NCI-H2029 treated with DMSO at 0.1 percent for 48 hours (cell line): ENCODE results near the gene TMEM266.

Experiments used
- DNase-seq: peaks from one replicate; lab custom pipeline; 2025; lab: John Stamatoyannopoulos, UW

TMEM266 gene

DNA sequence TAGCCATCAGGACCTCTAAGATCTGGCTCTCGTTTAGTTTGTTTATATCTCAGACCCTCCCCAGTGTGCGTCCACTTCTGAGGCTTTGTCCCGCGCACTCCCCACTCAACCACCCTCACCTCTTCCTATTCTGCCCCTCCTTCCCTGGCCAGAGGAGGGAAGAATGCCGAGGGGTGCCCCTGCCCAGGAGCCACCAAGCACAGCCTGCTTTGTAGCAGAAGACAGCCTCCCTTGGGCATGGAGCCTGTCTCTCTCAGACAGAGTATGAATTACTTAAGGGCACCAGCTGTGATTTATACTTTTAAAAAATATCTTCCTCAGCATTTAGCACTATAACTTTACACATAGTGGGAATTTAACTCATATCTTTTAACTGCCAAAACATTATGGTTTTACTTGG, 6.0 kb downstream of the TMEM266 start:
- DNase-seq: no peak

DNA sequence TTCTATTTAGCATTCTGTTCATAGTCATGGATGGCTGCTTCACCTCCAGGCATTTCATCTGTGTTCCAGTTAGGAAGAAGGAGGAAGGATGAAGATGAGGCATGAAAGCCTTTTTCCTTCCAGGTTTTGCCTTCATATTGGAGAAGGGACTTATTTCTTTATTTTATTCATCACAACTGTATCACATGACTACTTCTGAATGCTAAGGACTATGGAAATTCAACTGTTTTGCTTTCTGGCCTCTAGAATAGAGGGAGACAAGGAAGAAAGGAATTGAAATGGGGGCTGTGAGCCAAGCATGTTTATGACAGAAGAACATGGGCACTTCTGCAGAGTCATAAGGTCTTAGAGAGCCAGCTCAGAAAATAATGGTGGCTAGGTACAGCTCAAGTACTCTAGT, 10.4 kb downstream of the TMEM266 start:
- no peak for DNase-seq

DNA sequence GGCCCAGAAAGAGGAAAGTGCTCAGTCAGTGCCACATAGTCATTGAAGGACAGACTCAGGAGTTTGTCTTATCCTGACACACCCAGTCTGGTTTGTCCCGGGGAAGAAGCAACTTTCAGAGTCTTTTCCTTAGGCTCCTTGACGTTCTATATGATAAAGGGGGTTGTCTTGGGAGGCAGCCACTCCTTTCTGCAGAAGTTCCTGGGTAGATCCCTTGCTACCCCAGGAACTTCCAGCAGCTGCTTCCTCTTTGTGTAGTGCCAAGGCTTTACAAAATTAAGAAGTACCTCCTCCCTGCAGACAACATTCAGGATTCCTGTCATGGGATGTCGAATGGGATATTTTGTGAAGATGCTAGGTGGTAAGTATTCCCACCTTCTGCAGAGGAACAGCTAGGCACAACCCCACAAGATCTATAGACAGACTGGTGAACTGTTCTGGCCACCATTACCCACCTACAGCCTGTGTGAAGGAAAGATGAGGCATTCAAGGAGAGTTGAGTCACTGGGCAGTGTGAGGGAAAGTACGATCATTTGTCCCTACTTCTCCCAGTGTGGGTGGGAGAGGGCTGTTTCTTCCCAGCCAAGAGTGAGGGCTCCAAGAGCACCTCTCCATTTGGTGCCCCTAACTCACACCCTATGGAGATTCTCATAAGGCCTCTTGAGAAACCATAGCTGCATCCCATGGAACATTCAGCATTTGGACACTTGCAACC, 11.3 kb downstream of the TMEM266 start:
- no peak for DNase-seq

DNA sequence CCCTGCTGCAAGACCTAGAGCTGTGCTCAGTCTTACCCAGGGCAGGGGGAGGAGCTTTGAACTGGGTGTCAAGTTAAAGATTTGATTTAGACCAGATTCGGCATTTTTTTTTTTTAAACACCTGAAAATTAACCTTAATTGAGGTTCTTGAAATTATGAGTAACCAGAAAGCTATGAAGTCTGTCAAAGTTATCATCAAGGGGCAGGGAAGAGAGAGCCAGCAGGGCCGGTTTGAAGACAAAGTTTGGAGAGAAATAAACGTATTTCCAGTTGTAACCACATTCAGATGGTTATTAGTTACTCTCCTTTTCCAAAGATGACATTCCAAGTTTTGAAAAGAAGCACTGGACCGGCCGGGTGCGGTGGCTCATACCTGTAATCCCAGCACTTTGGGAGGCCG, 12.0 kb downstream of the TMEM266 start:
- DNase-seq: no peak

DNA sequence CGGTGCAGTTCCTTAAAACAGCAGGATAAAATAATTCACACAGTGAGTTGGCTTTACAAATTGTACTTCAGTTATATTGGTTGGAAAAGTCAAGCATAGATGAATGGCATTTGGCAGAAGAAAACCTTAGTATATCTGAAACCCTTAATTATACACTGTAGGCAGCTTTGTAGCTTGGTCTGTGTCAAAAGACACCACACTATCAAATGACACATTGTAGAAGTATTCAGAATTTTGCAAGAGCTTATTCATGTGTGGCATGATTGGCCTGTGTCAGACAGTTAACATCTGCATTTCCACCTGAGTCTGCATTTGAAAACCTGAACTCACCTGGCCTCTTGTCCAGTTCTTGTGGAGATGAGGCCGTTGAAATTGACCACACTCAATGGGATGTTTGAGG, 13.8 kb downstream of the TMEM266 start:
- no peak for DNase-seq

DNA sequence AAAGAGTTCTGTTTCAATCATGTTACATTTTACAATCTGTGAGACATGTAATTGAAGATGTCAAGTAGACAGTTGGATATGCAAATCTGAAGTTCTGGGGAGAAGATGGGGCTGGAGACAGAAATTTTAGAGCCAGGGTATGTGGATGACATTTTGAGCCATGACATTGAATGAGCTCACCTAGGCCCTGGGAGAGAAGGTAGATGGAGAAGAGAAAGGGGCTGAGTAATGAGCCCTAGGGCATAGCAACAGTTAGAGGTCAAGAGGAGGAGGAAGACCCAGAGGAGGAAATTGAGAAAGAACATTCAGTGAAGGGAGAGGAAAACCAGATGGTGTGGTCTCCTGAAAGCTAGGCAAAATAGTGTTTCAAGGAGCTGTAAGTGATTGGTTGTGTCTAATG, 15.3 kb downstream of the TMEM266 start:
- no peak for DNase-seq

DNA sequence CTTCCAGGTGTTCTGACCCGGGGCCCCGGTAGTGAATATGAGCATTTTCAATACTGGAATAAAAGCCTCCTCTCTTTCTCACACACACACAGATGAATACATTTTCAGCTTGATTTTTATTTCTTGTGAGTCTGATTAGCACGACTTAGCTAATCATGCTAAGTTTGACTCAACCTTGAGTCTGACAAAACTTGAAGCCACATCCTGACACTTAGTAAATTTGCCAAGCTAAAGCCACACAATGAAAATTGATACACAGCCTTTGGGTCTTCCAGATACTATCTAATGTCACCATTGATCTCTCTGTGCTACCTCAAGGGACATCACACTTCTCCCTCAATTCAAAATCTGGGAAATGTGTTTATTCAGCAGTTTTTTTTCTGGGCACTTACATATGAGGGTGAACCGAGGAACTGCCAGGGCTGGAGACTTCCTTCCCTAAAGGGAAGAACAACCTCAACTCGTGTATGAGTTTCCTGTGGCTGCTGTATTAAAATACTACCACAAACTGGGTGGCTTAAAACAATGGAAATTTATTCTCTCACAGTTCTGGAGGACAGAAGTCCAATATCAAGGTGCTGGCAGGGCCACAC, 18.6 kb downstream of the TMEM266 start:
- DNase-seq: no peak

DNA sequence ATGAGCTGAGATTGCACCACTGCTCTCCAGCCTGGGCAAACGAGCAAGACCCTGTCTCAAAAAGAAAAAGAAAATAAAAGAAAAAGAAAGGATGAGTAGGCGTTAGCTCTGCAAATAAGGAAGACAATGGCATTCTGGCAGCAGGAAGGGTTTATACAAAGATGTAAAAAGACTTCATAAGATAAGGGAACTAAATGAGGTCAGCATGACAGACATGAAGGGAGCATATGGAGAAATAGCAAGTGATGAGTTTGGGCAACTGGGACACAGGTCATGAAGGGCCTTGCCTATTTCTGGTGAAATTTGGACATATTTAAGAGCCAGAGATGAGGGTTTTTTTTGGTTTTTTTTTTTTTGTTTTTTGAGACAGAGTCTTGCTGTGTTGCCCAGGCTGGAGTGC, 24.5 kb downstream of the TMEM266 start:
- DNase-seq: no peak

DNA sequence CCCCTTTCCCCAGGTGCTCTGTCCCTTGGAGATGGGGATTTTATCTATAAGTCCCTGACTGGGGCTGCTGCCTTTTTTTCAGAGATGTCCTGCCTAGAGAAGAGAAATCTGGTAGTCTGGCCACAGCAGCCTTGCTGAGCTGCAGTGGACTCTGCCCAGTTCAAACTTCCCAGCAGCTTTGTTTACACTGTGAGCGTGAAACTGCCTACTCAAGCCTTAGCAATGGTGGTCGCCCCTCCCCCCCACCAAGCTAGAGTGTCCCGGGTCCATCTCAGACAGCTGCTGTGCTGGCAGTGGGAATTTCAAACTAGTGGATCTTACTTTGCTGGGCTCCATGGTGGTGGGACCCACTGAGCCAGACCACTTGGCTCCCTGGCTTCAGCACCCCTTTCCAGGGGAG, 38.9 kb downstream of the TMEM266 start:
- no peak for DNase-seq

DNA sequence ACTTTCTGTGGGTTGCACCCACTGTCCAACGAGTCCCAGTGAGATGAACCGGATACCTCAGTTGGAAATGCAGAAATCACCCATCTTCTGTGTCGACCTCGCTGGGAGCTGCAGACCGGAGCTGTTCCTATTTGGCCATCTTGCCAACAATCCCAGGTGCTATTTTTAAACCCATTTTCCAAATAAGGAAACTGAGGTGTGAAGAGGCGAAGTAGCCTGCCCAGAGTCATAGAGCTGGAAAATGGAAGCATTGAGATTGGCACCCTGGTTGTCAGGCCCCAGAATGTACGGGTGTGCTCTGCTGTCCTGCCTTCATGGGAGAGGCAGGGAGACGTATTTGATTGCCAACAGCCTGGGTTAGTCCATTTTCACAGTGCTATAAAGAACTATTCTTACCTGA, 39.6 kb downstream of the TMEM266 start:
- no peak for DNase-seq

DNA sequence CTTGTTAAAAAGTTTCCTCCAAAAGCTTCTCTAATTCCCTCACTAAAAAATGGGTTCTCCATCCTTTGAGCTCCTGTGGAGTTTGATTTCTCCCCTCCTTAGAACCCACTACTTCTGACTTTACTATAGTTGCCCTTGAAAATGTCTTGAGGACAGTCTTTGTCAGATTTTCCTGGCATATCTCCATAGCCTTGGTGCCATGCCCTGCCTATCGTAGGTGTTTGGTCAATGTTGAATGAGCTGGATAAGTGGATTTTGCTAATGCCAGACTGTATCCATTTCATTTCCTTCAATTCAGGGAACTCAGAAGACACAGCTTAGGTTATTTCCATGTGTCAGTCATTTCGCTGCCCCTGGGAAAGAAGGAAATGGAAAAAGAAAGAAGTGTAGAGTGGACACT, 40.6 kb downstream of the TMEM266 start:
- no peak for DNase-seq

DNA sequence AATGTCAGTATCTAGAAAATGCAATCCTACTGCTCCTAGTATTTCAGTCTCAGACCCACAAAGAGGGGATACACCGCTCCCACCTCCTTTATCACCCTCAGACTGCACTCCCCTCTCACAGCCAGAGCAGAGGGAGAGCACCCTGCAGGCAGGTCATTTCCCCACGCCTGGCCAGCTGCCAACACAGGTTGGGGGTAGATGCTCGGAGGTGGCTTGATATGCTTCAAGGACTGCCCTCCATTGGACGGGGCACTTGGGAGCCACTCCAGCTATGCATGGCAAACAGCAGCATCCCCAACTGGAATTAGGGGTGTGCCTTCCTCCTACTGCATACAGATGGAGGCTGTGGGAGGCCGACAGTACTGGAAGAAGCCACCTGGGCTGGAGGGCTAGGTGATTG, 41.9 kb downstream of the TMEM266 start:
- DNase-seq: no peak

DNA sequence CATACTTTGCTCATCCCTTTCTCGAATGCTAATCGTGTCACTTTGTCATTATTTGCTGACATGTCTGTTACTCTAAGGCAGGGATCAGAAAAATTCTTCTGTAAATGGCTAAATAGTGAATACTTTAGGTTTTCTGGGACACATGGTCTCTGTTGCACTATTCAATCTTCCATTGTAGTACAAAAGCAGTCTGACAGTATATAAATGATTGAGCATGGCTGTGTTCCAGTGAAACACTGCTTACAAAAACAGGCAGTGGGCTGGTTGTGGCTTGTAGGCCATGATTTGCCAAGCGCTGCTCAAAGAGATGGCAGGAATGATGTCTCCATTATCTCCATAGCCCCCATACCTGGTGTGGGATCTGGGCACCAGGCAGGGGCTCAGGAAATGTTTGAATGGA, 45.6 kb downstream of the TMEM266 start:
- no peak for DNase-seq

DNA sequence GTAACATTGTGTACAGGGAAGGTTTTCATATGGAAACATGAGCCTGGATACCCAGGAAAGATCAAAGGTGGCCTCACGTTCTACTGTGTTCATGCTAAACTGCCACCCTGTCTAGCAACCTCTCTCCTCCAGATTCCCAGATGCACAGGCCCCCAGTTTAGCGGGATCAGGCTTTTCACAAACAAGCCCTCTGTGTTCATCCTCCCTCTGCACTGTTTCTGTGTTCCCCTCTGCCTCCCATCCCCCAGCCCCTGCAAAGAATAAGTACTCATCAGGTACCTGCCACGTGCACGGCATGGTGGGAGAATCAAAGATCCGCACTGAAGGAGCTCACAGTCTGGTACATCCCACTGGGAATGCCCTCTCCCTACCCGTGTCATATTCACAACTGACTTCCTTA, 46.1 kb downstream of the TMEM266 start:
- DNase-seq: no peak

DNA sequence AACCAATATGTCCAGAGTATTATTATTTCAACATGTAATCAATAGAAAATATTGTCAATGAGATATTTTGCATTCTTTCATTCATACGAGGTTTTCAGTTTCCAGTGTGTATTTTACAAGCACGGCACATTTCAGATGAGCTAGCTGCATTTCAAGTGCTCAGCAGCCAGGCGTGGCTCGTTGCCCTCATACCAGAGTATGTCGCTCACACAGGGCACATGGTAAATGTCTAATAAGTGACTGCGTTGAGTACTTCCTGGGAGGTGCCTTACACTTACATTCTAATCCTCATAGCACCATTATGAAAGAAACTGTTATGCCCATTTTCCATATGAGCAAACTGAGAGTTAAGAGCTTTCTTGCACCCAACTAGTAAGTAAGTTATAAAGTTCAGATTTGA, 47.4 kb downstream of the TMEM266 start:
- DNase-seq: no peak

DNA sequence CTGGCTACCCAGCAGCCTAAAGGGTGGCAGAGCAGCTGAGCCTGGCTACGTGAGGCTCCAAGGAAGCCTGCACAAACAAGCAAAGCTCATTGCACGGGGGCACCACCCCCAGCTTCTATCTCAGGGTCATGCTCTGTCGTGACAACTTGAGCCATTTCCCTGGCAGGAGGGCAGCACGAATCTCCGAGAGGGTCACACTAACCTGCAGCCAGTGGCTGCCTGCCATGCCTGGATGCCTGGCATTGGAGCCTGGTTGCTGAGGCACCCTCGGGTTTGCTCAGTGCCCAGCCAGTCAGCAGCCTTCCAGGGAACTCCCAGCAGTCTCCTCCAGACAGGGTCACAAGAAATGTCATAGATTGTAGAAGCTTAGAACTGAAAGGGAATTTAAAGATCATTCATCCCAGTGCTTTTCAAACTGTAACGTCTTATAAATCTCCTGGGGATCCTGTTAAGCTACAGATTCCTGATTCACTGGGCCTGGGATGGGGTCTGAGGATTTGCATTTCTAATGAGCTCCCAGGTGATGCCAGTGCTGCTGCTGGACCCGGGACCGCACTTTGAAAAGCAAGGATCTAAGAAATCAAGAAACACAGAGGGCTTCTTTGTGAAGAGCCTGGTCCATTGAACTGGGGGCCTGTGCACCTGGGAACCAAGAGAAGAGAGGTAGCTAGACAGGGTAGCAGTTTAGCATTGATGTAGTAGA, 48.4 kb downstream of the TMEM266 start:
- no peak for DNase-seq

DNA sequence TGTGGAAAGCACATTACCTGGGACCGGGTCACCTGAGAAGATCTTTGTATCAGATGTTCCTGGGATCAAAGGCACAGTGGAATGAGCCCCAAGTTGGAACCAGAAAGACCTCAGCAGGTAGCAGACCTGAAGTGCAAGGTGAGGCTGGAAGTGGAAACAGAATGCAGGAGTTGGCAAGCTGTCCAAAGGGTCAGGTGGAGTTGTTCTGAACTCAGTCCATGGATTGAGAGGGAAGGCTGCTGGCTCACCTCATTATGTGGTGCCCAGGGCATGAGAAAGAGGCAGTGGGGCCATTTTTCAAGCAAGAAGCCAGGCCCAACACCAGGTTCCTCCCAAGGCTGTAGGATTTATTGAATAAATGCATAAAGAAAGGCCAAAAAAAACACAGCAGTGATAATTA, 49.3 kb downstream of the TMEM266 start:
- DNase-seq: no peak

DNA sequence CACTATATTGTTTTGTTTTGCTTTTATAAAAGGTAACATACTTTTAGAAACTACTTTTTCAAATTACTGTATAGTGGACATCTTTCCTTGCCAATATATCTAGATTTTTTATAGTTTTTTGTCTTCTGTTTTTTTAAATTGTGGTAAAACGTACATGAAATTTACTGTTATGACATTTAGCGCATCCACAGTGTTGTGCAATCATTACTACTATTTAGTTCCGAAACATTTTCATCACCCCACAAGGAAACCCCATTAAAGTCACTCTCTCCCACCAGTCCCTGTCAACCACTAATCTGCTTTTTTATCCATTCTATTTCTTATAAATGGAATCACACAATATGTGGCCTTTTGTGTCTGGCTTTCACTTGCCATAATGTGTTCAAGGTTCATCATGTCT, 54.8 kb downstream of the TMEM266 start:
- DNase-seq: no peak

DNA sequence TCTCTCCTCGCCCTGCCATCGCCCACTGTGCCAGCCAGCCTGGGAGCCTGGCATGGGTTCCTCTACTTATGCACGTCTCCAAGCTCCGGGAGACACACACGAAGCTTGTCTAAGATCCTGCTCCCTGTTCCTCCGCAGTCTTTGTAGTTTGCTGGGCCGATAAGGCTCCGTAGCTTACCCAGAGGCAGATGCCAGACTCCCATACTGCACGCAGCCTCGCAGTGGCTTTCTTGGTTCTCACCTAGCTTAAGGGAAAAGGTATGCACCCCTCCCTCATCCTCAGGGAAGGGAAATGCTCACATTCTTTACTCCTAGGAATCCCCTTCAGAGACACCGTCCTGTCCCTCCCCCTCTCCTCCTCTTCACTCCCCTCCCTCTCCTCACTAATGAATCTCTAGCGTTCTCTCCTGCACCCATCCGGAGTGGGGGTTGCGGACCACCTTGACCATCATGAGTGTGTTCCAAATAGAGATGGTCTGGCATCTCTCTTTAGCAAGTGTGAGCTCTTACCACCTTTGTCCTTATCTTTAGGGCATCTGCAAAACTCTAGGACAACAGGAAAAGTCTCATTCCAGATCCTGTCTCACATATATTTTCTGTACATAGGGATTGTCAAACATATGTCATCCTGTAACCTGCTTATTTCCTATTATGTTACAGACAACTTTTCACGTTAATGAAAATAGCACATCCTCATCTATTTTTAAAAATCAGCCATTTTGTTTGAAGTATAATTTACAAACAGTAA, 56.5 kb downstream of the TMEM266 start:
- no peak for DNase-seq

DNA sequence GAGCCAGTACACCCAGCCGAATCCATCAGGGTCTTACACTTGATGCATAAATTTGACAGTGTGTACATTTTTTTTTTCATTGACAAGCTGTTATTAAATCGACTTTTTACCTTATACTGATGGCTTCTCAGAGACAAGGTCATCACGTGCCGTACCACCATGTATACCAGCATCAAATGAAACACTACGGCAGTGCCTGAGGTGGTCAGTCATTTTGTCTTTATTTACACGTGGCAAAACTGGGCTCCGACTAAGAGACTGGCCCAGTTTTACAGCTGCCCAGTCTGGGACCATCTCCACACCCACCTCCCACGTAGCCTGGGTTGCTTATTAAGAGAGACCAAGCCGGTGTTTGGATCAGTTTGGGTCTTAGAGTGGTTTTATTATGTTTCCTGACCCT, 57.4 kb downstream of the TMEM266 start:
- no peak for DNase-seq

DNA sequence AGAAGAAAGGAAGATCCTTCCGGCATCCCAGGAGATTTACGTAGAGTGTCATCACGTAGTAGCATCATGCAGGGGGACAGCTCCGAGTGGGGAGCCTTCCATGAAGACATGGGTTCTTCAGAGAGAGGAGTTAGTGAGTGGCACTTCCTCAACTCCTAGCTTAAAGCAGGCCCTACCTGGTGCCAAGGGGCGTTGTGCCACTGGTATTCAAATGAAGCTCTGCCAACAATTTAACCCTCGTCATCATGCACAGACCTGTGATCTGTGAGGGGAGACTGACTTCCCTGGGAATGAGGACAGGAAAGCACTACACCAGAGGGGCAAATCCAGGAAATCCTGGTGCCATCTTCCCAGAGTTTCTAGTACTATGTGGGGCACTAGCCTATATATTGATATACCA, 59.0 kb downstream of the TMEM266 start:
- DNase-seq: no peak

DNA sequence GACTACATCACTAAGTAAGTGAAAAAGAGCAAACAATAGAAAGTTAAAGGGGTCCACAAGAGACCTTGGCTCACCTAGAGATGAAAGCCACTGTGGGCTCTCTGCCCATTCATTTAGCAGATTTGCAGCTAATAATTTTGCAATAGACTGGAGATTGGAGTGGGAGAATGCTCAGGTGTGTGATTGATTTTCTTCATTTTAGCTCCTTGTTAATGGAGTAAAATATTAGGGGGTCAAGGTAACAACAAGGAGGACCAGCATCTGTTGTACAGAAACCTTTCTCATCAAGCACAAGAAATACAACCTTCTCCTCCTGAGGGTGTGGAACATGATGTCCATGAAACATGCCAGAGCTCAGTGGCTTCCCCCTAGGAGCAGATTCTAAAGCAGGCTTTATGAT, 63.2 kb downstream of the TMEM266 start:
- DNase-seq: no peak

DNA sequence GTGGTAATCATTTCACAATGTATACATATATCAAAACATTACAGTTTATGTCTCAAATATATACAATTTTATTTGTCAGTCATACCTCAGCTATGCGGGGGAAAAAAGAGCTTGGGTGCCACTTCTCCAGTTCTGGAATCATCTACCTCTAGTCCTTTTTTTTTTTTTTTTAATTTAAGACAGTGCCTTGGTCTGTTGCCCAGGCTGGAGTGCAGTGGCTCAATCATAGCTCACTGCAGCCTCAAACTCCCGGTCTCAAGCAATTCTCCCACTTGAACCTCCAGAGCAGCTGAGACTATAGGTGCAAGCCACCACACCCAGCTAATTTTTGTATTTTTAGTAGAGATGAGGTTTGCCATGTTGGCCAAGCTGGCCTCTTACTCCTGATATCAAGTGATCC, 67.4 kb downstream of the TMEM266 start:
- no peak for DNase-seq
